D721Med (cell line): ENCODE data around the gene ZFYVE27.

Experiments
- DNase-seq: peaks from one replicate; pipeline ENCODE4 v3.0.0; 2011; ENCODE audit warnings: low spot score; ENCODE audit not compliant: insufficient read length
- FAIRE-seq: peaks from 2 replicates; lab custom pipeline; 2011; peaks lifted over from hg19 to GRCh38; lab: Jason Lieb, UNC
- CTCF ChIP-seq: IDR thresholded peaks from 2 replicates; pipeline ENCODE4 v1.5.1; 2012; ENCODE audit warnings: mild to moderate bottlenecking, control low read depth; ENCODE audit not compliant: insufficient read depth; ENCODE audit errors: missing control alignments

Gene ZFYVE27

GRCh38 chr10:97785731-97786130, 48.8 kb downstream of the ZFYVE27 start:
- no peak for TF ChIP-seq CTCF
- FAIRE-seq: no peak
- no peak for DNase-seq

GRCh38 chr10:97788552-97789442, 51.9 kb downstream of the ZFYVE27 start:
- no peak for FAIRE-seq
- TF ChIP-seq CTCF: no peak
- DNase-seq: no peak

- FAIRE-seq (no peak), DNase-seq (no peak)
- TF ChIP-seq CTCF: no peak
These were observed 53.0 kb downstream of the ZFYVE27 start for GRCh38 chr10:97789770-97790397.

- FAIRE-seq (no peak), DNase-seq (peak; percentile 72)
- TF ChIP-seq CTCF: peak; percentile 88
These were observed 55.1 kb downstream of the ZFYVE27 start for GRCh38 chr10:97791824-97792721.

DNA sequence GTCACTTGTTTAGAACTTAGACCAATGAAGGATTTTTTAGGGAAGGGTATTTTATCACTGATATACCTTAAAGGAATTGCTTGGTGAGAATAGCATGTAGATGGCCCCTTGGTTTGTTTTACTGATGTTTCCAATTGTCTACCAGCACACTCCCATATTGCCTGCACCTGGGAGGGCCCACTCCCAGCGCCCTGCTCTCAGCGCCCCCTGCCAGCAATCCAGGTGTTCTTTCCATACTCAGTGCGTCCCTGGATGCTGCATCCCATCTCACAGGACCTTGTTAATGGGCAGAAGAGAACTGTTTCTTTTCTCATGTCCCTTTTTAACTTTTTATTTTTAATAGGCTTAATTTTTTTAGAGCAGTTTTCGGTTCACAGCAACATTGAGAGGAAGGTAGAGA, 59.0 kb downstream of the ZFYVE27 start:
- FAIRE-seq (no peak), DNase-seq (no peak)
- no peak for TF ChIP-seq CTCF

- DNase-seq: no peak
- no peak for FAIRE-seq
- TF ChIP-seq CTCF: no peak
These were observed 59.7 kb downstream of the ZFYVE27 start for GRCh38 chr10:97796651-97797050.
